Kidney epithelial cell (primary cell): Measurements from ENCODE around the gene PHC2. TPM values are rescaled to one million over a fixed set of nuclear protein-coding genes. Genes with fewer than 3 reads are reported as not detected.
"Not testable (repeated sequence)": the region's sequence is repeated elsewhere in the genome, so short reads cannot be mapped to it uniquely, and the experiment has no call there.

Experiments used
- DNase-seq: peaks from one replicate; pipeline ENCODE4 v3.0.0-alpha.2; 2010; ENCODE audit warnings: low read depth
- H3K27me3 ChIP-seq: 2 replicates; pipeline ENCODE4 v1.6.0; 2011; ENCODE audit warnings: low read length; ENCODE audit not compliant: control insufficient read depth, insufficient read depth
- H3K36me3 ChIP-seq: 2 replicates; pipeline ENCODE4 v1.5.1; 2011; ENCODE audit warnings: low read length; ENCODE audit not compliant: control insufficient read depth, insufficient read depth
- H3K4me3 ChIP-seq: 2 replicates; pipeline ENCODE4 v1.5.1; 2011; ENCODE audit warnings: low read depth, mild to moderate bottlenecking, control low read depth, low read length
- CTCF ChIP-seq: IDR thresholded peaks from 2 replicates; pipeline ENCODE4 v1.5.1; 2011; ENCODE audit warnings: mild to moderate bottlenecking, moderate library complexity, low read length, control low read depth, inconsistent platforms; ENCODE audit not compliant: insufficient read depth, poor library complexity, severe bottlenecking
- total RNA-seq: library from RNA; depleted of rRNA; stranded (reverse); fragments of >200 nt; gene quantifications from 2 replicates; pipeline ENCODE4 v1.2.3, GENCODE V29; 2015

PHC2 gene
- total RNA-seq, 1 donor from 2014 or later: 216 TPM

GRCh38 chr1:33294071-33295010, 136.6 kb downstream of the PHC2 start:
- no peak for TF ChIP-seq CTCF
- Histone ChIP-seq H3K36me3 (peaks cover 4% of the 10 kb centered on the region), H3K4me3 (no peak overlapping the region), H3K27me3 (no peaks in the 10 kb centered on the region)
- no peak for DNase-seq

- Histone ChIP-seq H3K4me3 (no peak overlapping the region), H3K36me3 (peaks cover 4% of the 10 kb centered on the region), H3K27me3 (no peaks in the 10 kb centered on the region)
- no peak for TF ChIP-seq CTCF
- no peak for DNase-seq
Measured at GRCh38 chr1:33292726-33293340, 138.1 kb downstream of the PHC2 start.

GRCh38 chr1:33290615-33291014, 140.3 kb downstream of the PHC2 start:
- DNase-seq: not testable (repeated sequence)

GRCh38 chr1:33289858-33290154, 141.1 kb downstream of the PHC2 start:
- no peak for DNase-seq
- no peak overlapping the region for H3K4me3 ChIP-seq
- no peaks in the 10 kb centered on the region for H3K27me3 ChIP-seq
- TF ChIP-seq CTCF: no peak
- H3K36me3 ChIP-seq: peaks cover 1% of the 10 kb centered on the region

More at GRCh38 chr1:33290615-33291014, 140.3 kb downstream of the PHC2 start:
- not testable (repeated sequence) for H3K36me3 ChIP-seq, H3K27me3 ChIP-seq, H3K4me3 ChIP-seq

GRCh38 chr1:33288976-33289857, 141.7 kb downstream of the PHC2 start:
- Histone ChIP-seq H3K4me3 (no peak overlapping the region), H3K36me3 (peaks cover 1% of the 10 kb centered on the region), H3K27me3 (no peaks in the 10 kb centered on the region)
- no peak for DNase-seq
- TF ChIP-seq CTCF: no peak

GRCh38 chr1:33287317-33287716, 143.6 kb downstream of the PHC2 start:
- H3K4me3 ChIP-seq: no peak overlapping the region
- TF ChIP-seq CTCF: no peak
- H3K27me3 ChIP-seq: no peaks in the 10 kb centered on the region
- peaks cover 1% of the 10 kb centered on the region for H3K36me3 ChIP-seq
- DNase-seq: no peak
